HUES64 (cell line): ENCODE data around the gene NRG3.

ENCODE experiments used
- H3K27ac ChIP-seq: 2 replicates; pipeline ENCODE4 v1.7.0; 2013; ENCODE audit warnings: low read depth, low read length, inconsistent platforms
- H3K27me3 ChIP-seq: 2 replicates; pipeline ENCODE4 v1.6.1; 2013; ENCODE audit warnings: mild to moderate bottlenecking, low read length; ENCODE audit not compliant: insufficient read depth
- H3K36me3 ChIP-seq: 2 replicates; pipeline ENCODE4 v1.6.1; 2013; ENCODE audit warnings: mild to moderate bottlenecking, low read length; ENCODE audit not compliant: insufficient read depth
- H3K4me1 ChIP-seq: 2 replicates; pipeline ENCODE4 v1.6.1; 2013; ENCODE audit warnings: mild to moderate bottlenecking, low read length, moderate library complexity; ENCODE audit not compliant: insufficient read depth
- H3K4me3 ChIP-seq: 2 replicates; pipeline ENCODE4 v1.5.1; 2013; ENCODE audit warnings: mild to moderate bottlenecking, low read length, moderate library complexity
- H3K9ac ChIP-seq: 2 replicates; pipeline ENCODE4 v1.6.1; 2013; ENCODE audit warnings: mild to moderate bottlenecking, low read depth, low read length
- H3K9me3 ChIP-seq: 2 replicates; pipeline ENCODE4 v1.6.1; 2013; ENCODE audit warnings: low read depth, low read length; ENCODE audit not compliant: insufficient read depth
- WGBS: fragments of 150-250, 120-280 bp; methylation state at CpG from one replicate; pipeline ENCODE4 v1.1.7; 2013; ENCODE audit warnings: missing lambda C conversion rate; 5-methylcytosine and 5-hydroxymethylcytosine counted together

NRG3 gene

GRCh38 chr10:82468453-82468852, 593.5 kb downstream of the NRG3 start:
- 78% methylated on average over 1 of the region's 1 CpG for WGBS
- no peak overlapping the region for H3K4me3 ChIP-seq
- no peaks in the 10 kb centered on the region for H3K27me3 ChIP-seq
- H3K9ac ChIP-seq = no peak overlapping the region
- no peaks in the 10 kb centered on the region for H3K36me3 ChIP-seq
- H3K4me1 ChIP-seq = peaks cover 15% of the 10 kb centered on the region; the same call in 1 of the 2 replicates
- no peak overlapping the region for H3K27ac ChIP-seq
- no peaks in the 10 kb centered on the region for H3K9me3 ChIP-seq

- H3K4me3 ChIP-seq = no peak overlapping the region
- H3K4me1 ChIP-seq = peaks cover 10% of the 10 kb centered on the region; the same call in 1 of the 2 replicates
- WGBS = 93% methylated on average over 5 of the region's 5 CpGs
- no peak overlapping the region for H3K9ac ChIP-seq
- peaks cover 3% of the 10 kb centered on the region; the same call in 1 of the 2 replicates for H3K9me3 ChIP-seq
- no peak overlapping the region for H3K27ac ChIP-seq
- H3K27me3 ChIP-seq = no peaks in the 10 kb centered on the region
- H3K36me3 ChIP-seq = no peaks in the 10 kb centered on the region
Observed at GRCh38 chr10:82472406-82473335, 597.7 kb downstream of the NRG3 start.

GRCh38 chr10:82477776-82478175, 602.8 kb downstream of the NRG3 start:
- H3K9me3 ChIP-seq = peaks cover 3% of the 10 kb centered on the region; the same call in 1 of the 2 replicates
- H3K4me3 ChIP-seq = no peak overlapping the region
- no peaks in the 10 kb centered on the region for H3K4me1 ChIP-seq
- WGBS = 72% methylated on average over 4 of the region's 4 CpGs
- H3K27ac ChIP-seq = no peak overlapping the region
- no peak overlapping the region for H3K9ac ChIP-seq
- H3K36me3 ChIP-seq = no peaks in the 10 kb centered on the region
- no peaks in the 10 kb centered on the region for H3K27me3 ChIP-seq

GRCh38 chr10:82492647-82493046, 617.7 kb downstream of the NRG3 start:
- Histone ChIP-seq H3K4me3 (no peak overlapping the region), H3K9me3 (no peaks in the 10 kb centered on the region), H3K4me1 (no peaks in the 10 kb centered on the region), H3K27ac (no peak overlapping the region), H3K9ac (no peak overlapping the region), H3K36me3 (no peaks in the 10 kb centered on the region), H3K27me3 (no peaks in the 10 kb centered on the region)
- WGBS = 96% methylated on average over 2 of the region's 2 CpGs

GRCh38 chr10:82496114-82496513, 621.1 kb downstream of the NRG3 start:
- no peaks in the 10 kb centered on the region for H3K27me3 ChIP-seq
- no peak overlapping the region for H3K9ac ChIP-seq

GRCh38 chr10:82497439-82497838, 622.4 kb downstream of the NRG3 start:
- H3K36me3 ChIP-seq = no peaks in the 10 kb centered on the region
- H3K9ac ChIP-seq = no peak overlapping the region
- H3K4me3 ChIP-seq = no peak overlapping the region
- no peaks in the 10 kb centered on the region for H3K4me1 ChIP-seq
- no peaks in the 10 kb centered on the region for H3K27me3 ChIP-seq
- no peaks in the 10 kb centered on the region for H3K9me3 ChIP-seq
- WGBS = no CpG with 5 or more reads among the region's 2 CpGs
- no peak overlapping the region for H3K27ac ChIP-seq

More at GRCh38 chr10:82496114-82496513, 621.1 kb downstream of the NRG3 start:
- Histone ChIP-seq H3K36me3 (no peaks in the 10 kb centered on the region), H3K27ac (no peak overlapping the region), H3K9me3 (no peaks in the 10 kb centered on the region), H3K4me3 (no peak overlapping the region), H3K4me1 (no peaks in the 10 kb centered on the region)
- 100% methylated on average over 1 of the region's 1 CpG for WGBS

- no peaks in the 10 kb centered on the region for H3K36me3 ChIP-seq
- H3K27me3 ChIP-seq = no peaks in the 10 kb centered on the region
- H3K9me3 ChIP-seq = no peaks in the 10 kb centered on the region
- H3K4me3 ChIP-seq = no peak overlapping the region
- no peaks in the 10 kb centered on the region for H3K4me1 ChIP-seq
- no peak overlapping the region for H3K9ac ChIP-seq
- H3K27ac ChIP-seq = no peak overlapping the region
Observed at GRCh38 chr10:82498976-82499375, 624.0 kb downstream of the NRG3 start.

- Histone ChIP-seq H3K4me1 (no peaks in the 10 kb centered on the region), H3K4me3 (no peak overlapping the region), H3K9me3 (no peaks in the 10 kb centered on the region), H3K27ac (no peak overlapping the region), H3K36me3 (no peaks in the 10 kb centered on the region), H3K9ac (no peak overlapping the region), H3K27me3 (no peaks in the 10 kb centered on the region)
- 89% methylated on average over 3 of the region's 3 CpGs for WGBS
Observed at GRCh38 chr10:82505009-82505408, 630.0 kb downstream of the NRG3 start.

- Histone ChIP-seq H3K9ac (no peak overlapping the region), H3K27me3 (no peaks in the 10 kb centered on the region), H3K9me3 (no peaks in the 10 kb centered on the region), H3K4me3 (no peak overlapping the region), H3K36me3 (no peaks in the 10 kb centered on the region), H3K4me1 (no peaks in the 10 kb centered on the region), H3K27ac (no peak overlapping the region)
- 94% methylated on average over 3 of the region's 3 CpGs for WGBS
Observed at GRCh38 chr10:82506680-82507376, 631.8 kb downstream of the NRG3 start.

- no peaks in the 10 kb centered on the region for H3K4me1 ChIP-seq
- H3K4me3 ChIP-seq = no peak overlapping the region
- 90% methylated on average over 1 of the region's 1 CpG for WGBS
- H3K9me3 ChIP-seq = no peaks in the 10 kb centered on the region
- H3K27me3 ChIP-seq = no peaks in the 10 kb centered on the region
- H3K9ac ChIP-seq = no peak overlapping the region
- H3K27ac ChIP-seq = no peak overlapping the region
- no peaks in the 10 kb centered on the region for H3K36me3 ChIP-seq
Observed at GRCh38 chr10:82515256-82515655, 640.3 kb downstream of the NRG3 start.

- no peak overlapping the region for H3K27ac ChIP-seq
- H3K9me3 ChIP-seq = no peaks in the 10 kb centered on the region
- WGBS = 88% methylated on average over 4 of the region's 4 CpGs
- H3K9ac ChIP-seq = no peak overlapping the region
- H3K36me3 ChIP-seq = no peaks in the 10 kb centered on the region
- 0 out of 2 replicates have a peak, but pooled peaks cover 9% of the 10 kb centered on the region for H3K4me1 ChIP-seq
- H3K4me3 ChIP-seq = no peak overlapping the region
- H3K27me3 ChIP-seq = no peaks in the 10 kb centered on the region
Observed at GRCh38 chr10:82529062-82529461, 654.1 kb downstream of the NRG3 start.
